CMK (cell line): Measurements from ENCODE around the gene RPL27.
"Not testable (repeated sequence)": the region's sequence is repeated elsewhere in the genome, so short reads cannot be mapped to it uniquely, and the experiment has no call there.

Experiments used
- DNase-seq: peaks from one replicate; pipeline ENCODE4 v3.0.0-alpha.2; 2010; ENCODE audit warnings: low read depth

RPL27 gene

GRCh38 chr17:42993913-42994312 is 4.3 kb upstream of the RPL27 start:
- DNase-seq, result not testable (repeated sequence)

GRCh38 chr17:42997390-42997983 is 732 bp upstream of the RPL27 start:
- no peak for DNase-seq

GRCh38 chr17:42999003-42999525 is 845 bp downstream of the RPL27 start:
- no peak for DNase-seq

- DNase-seq, result not testable (repeated sequence)
These were observed 2.7 kb downstream of the RPL27 start for GRCh38 chr17:43000894-43001293.

- DNase-seq, result no peak
These were observed 5.4 kb downstream of the RPL27 start for GRCh38 chr17:43003542-43004172.

- no peak for DNase-seq
These were observed 8.7 kb downstream of the RPL27 start, which contains the start of gene IFI35 for GRCh38 chr17:43006639-43007551. IFI35 (plus strand) TSS chr17:43006784; CDS start chr17:43006948, 164 bp downstream.

- no peak for DNase-seq
These were observed 12.6 kb downstream of the RPL27 start for GRCh38 chr17:43010667-43011308.

- DNase-seq, result no peak
These were observed 13.7 kb downstream of the RPL27 start for GRCh38 chr17:43011728-43012472.

GRCh38 chr17:43013296-43013695 is 15.1 kb downstream of the RPL27 start:
- DNase-seq, result no peak

GRCh38 chr17:43014020-43014648 is 15.9 kb downstream of the RPL27 start:
- DNase-seq, result no peak

GRCh38 chr17:43014649-43015542 is 16.7 kb downstream of the RPL27 start:
- DNase-seq, result no peak

- DNase-seq, result no peak
These were observed 17.4 kb downstream of the RPL27 start for GRCh38 chr17:43015579-43015978.

- no peak for DNase-seq
These were observed 18.0 kb downstream of the RPL27 start for GRCh38 chr17:43016216-43016615.

- DNase-seq, result no peak
These were observed 20.0 kb downstream of the RPL27 start for GRCh38 chr17:43018008-43018853.

- DNase-seq, result no peak
These were observed 20.7 kb downstream of the RPL27 start for GRCh38 chr17:43018932-43019331.

GRCh38 chr17:43019418-43019817 is 21.2 kb downstream of the RPL27 start:
- DNase-seq, result no peak

GRCh38 chr17:43020030-43020621 is 21.9 kb downstream of the RPL27 start:
- DNase-seq, result no peak
